Measurements from ENCODE around the gene GTF2H4. TPM values are rescaled to one million over a fixed set of nuclear protein-coding genes. Genes with fewer than 3 reads are reported as not detected.

GTF2H4 gene
- total RNA-seq (2022; extraction: Qiagen RNA extraction) = 18.6 to 23.2 TPM (median 20.0 TPM) in 5 replicates

GRCh38 chr6:30907758-30908591, at the start of gene GTF2H4:
TSS of gene GTF2H4 (plus strand) at chr6:30908207.

GRCh38 chr6:30883685-30884520, 24.1 kb upstream of the GTF2H4 start, which contains the start of gene DDR1:
TSS of gene DDR1 (plus strand) at chr6:30884519. CDS start at chr6:30888730, 4,211 bp downstream.

GRCh38 chr6:30914076-30914853, 6.3 kb downstream of the GTF2H4 start, which contains the start of gene VARS2:
TSS of gene VARS2 (plus strand) at chr6:30914238. CDS start at chr6:30914837, 599 bp downstream.

GRCh38 chr6:30931969-30932645, 24.1 kb downstream of the GTF2H4 start, which contains the start of gene SFTA2:
TSS of gene SFTA2 (minus strand) at chr6:30932170. CDS start at chr6:30932096, 74 bp downstream.

GRCh38 chr6:30940361-30940986, 32.5 kb downstream of the GTF2H4 start, which contains the start of gene MUCL3:
TSS of gene MUCL3 (plus strand) at chr6:30940973. CDS start at chr6:30941000, 27 bp downstream.

Other genes with a start within 250 kb of the GTF2H4 start
- 26.3 to 30.5 TPM (median 28.5 TPM) in 5 replicates for gene DHX16, start 235.2 kb upstream of the GTF2H4 start, total RNA-seq (2022; extraction: Qiagen RNA extraction)
- 39.8 to 48.8 TPM (median 45.5 TPM) in 5 replicates for gene PPP1R18, start 221.6 kb upstream of the GTF2H4 start, total RNA-seq (2022; extraction: Qiagen RNA extraction)
- gene NRM, start 217.2 kb upstream of the GTF2H4 start, total RNA-seq (2022; extraction: Qiagen RNA extraction) = 20.0 to 29.7 TPM (median 29.0 TPM) in 5 replicates
- gene MDC1, start 190.9 kb upstream of the GTF2H4 start, total RNA-seq (2022; extraction: Qiagen RNA extraction) = 16.6 to 24.7 TPM (median 18.4 TPM) in 5 replicates
- gene TUBB, start 187.9 kb upstream of the GTF2H4 start, total RNA-seq (2022; extraction: Qiagen RNA extraction) = 792 to 978 TPM (median 919 TPM) in 5 replicates
- gene FLOT1, start 165.5 kb upstream of the GTF2H4 start, total RNA-seq (2022; extraction: Qiagen RNA extraction) = 81.9 to 102 TPM (median 96.8 TPM) in 5 replicates
- 97.9 to 167 TPM (median 130 TPM) in 5 replicates for gene IER3, start 163.7 kb upstream of the GTF2H4 start, total RNA-seq (2022; extraction: Qiagen RNA extraction)
- 41.3 to 63.5 TPM (median 55.9 TPM) in 5 replicates for gene DDR1, start 23.7 kb upstream of the GTF2H4 start, total RNA-seq (2022; extraction: Qiagen RNA extraction)
- 10.8 to 14.3 TPM (median 13.2 TPM) in 5 replicates for gene VARS2, start 6.0 kb downstream of the GTF2H4 start, total RNA-seq (2022; extraction: Qiagen RNA extraction)
- gene SFTA2, start 24.0 kb downstream of the GTF2H4 start, total RNA-seq (2022; extraction: Qiagen RNA extraction) = not detected in 5 replicates
- gene MUCL3, start 32.8 kb downstream of the GTF2H4 start, total RNA-seq (2022; extraction: Qiagen RNA extraction) = 0.02 to 0.06 TPM (median 0.05 TPM) in 5 replicates
- not detected in 5 replicates for gene MUC21, start 75.5 kb downstream of the GTF2H4 start, total RNA-seq (2022; extraction: Qiagen RNA extraction)
- 0.02 to 0.03 TPM (median 0.02 TPM) in 3 of 5 replicates, not detected in the others for gene MUC22, start 102.3 kb downstream of the GTF2H4 start, total RNA-seq (2022; extraction: Qiagen RNA extraction)
- gene C6orf15, start 204.4 kb downstream of the GTF2H4 start, total RNA-seq (2022; extraction: Qiagen RNA extraction) = not detected in 5 replicates
- 3.0 to 5.1 TPM (median 3.8 TPM) in 5 replicates for gene PSORS1C1, start 206.6 kb downstream of the GTF2H4 start, total RNA-seq (2022; extraction: Qiagen RNA extraction)
- gene CDSN, start 212.2 kb downstream of the GTF2H4 start, total RNA-seq (2022; extraction: Qiagen RNA extraction) = 0.03 TPM in 1 of 5 replicates, not detected in the others
- gene PSORS1C2, start 230.9 kb downstream of the GTF2H4 start, total RNA-seq (2022; extraction: Qiagen RNA extraction) = not detected in 5 replicates
- 6.5 to 9.0 TPM (median 7.4 TPM) in 5 replicates for gene CCHCR1, start 249.6 kb downstream of the GTF2H4 start, total RNA-seq (2022; extraction: Qiagen RNA extraction)